ENCODE measurements around the gene ARF6. TPM values are rescaled to one million over a fixed set of nuclear protein-coding genes. Genes with fewer than 3 reads are reported as not detected.

The ARF6 gene
- total RNA-seq, 1 experiment from 2014 or later, result 49.2 TPM

GRCh38 chr14:49908433-49908782 lies 15.5 kb downstream of the ARF6 start:
- no peak overlapping the region for H3K56ac ChIP-seq (ENCODE audit: insufficient read length, low read depth, low read length)
- H3K9me3 ChIP-seq (ENCODE audit: control insufficient read depth, low read depth, low read length), result no peaks in the 10 kb centered on the region
- no peaks in the 10 kb centered on the region for H3K4me1 ChIP-seq (ENCODE audit: insufficient read depth, low read length)
- no peak overlapping the region for H2BK5ac ChIP-seq (ENCODE audit: insufficient read length, low read length)
- no peaks in the 10 kb centered on the region for H3K23me2 ChIP-seq (ENCODE audit: insufficient read length, low read depth, low read length, poor library complexity, severe bottlenecking)
- H3K79me1 ChIP-seq (ENCODE audit: insufficient read depth, low read depth, low read length, poor library complexity, severe bottlenecking), result no peaks in the 10 kb centered on the region
- no peak overlapping the region for H3K27ac ChIP-seq (ENCODE audit: insufficient read length, low read depth, low read length)
- peaks cover 9% of the 10 kb centered on the region in 2 experiments for H3K4me1 Mint-ChIP-seq
- H2AK5ac ChIP-seq (ENCODE audit: insufficient read length, low read length), result no peak overlapping the region
- H3K36me3 Mint-ChIP-seq (ENCODE audit: insufficient read depth in 1 of 3, low read depth in 3 of 3), result no peaks in the 10 kb centered on the region
- no peak overlapping the region for H2AFZ ChIP-seq (ENCODE audit: low read length)
- H3K14ac ChIP-seq (ENCODE audit: insufficient read depth, low read length), result no peak overlapping the region
- H4K8ac ChIP-seq (replicated peaks; ENCODE audit: insufficient read length, low read depth, low read length), result no peak overlapping the region
- no peaks in the 10 kb centered on the region for H3K27me3 Mint-ChIP-seq (ENCODE audit: low read depth)
- no peak overlapping the region for H3K9ac ChIP-seq (ENCODE audit: extremely low read depth, insufficient read length, low read length)
- H3K4me3 Mint-ChIP-seq, result no peak overlapping the region
- no peaks in the 10 kb centered on the region; a peak in 1 of 5 replicates for H3K9me3 Mint-ChIP-seq
- no peak overlapping the region for H2BK15ac ChIP-seq (ENCODE audit: low read depth, low read length)
- no peak overlapping the region for H3T11ph ChIP-seq (ENCODE audit: low read length)
- H3K79me2 ChIP-seq (ENCODE audit: insufficient read depth, low read length), result no peaks in the 10 kb centered on the region
- no peak overlapping the region for H3K4ac ChIP-seq (ENCODE audit: low read depth, low read length)
- no CpG with 5 or more reads among the region's 1 CpG for WGBS (ENCODE audit: extremely low coverage, insufficient read length, low lambda C conversion rate)
- TF ChIP-seq CTCF (conservative IDR thresholded peaks at IDR 0.05), result no peak
- no peak overlapping the region for H2BK20ac ChIP-seq (ENCODE audit: low read depth, low read length, poor library complexity, severe bottlenecking)
- no peak overlapping the region for H3K27ac Mint-ChIP-seq
- H3K27me3 ChIP-seq (ENCODE audit: insufficient read depth, low read length), result no peaks in the 10 kb centered on the region
- no peak overlapping the region for H4K91ac ChIP-seq (ENCODE audit: insufficient read length, low read depth, low read length)
- no peak overlapping the region for H3K18ac ChIP-seq (ENCODE audit: insufficient read length, low read depth, low read length)
- no peaks in the 10 kb centered on the region for H4K20me1 ChIP-seq (ENCODE audit: control insufficient read depth, insufficient read depth, insufficient read length)
- H3K23ac ChIP-seq (ENCODE audit: insufficient read length, low read depth, low read length), result no peak overlapping the region
- no peak overlapping the region for H2BK12ac ChIP-seq (ENCODE audit: insufficient read length, low read depth, low read length)
- DNase-seq, result no peak
- no peak overlapping the region for H4K5ac ChIP-seq (ENCODE audit: insufficient read length, low read depth, low read length)
- no peak overlapping the region for H3K4me2 ChIP-seq (ENCODE audit: insufficient read depth, insufficient read length, low read length)
- no peak overlapping the region for H2BK120ac ChIP-seq (ENCODE audit: low read depth, low read length, poor library complexity, severe bottlenecking)
